Keratinocyte (primary cell): ENCODE measurements around the gene ANKRD9. TPM values are rescaled to one million over a fixed set of nuclear protein-coding genes. Genes with fewer than 3 reads are reported as not detected.

Source experiments
- DNase-seq: peaks from one replicate; pipeline ENCODE4 v3.0.0-alpha.2; 2011; ENCODE audit warnings: low read depth, missing footprints, low spot score
- FAIRE-seq: peaks from 2 replicates; lab custom pipeline; 2011; peaks lifted over from hg19 to GRCh38; lab: Jason Lieb, UNC
- H2AFZ ChIP-seq: 2 replicates; pipeline ENCODE4 v1.6.0; 2012; ENCODE audit warnings: low read length, control low read depth, inconsistent platforms; ENCODE audit not compliant: control insufficient read depth
- H3K27ac ChIP-seq: 2 replicates; pipeline ENCODE4 v1.5.1; 2011; ENCODE audit warnings: low read length; ENCODE audit not compliant: control insufficient read depth, insufficient read depth
- H3K27me3 ChIP-seq: 3 replicates; pipeline ENCODE4 v1.6.0; 2011; ENCODE audit warnings: low read length; ENCODE audit not compliant: control insufficient read depth, insufficient read depth; ENCODE audit errors: extremely low read depth
- H3K36me3 ChIP-seq, 2 experiments: 2 replicates in 1 of 2; 3 replicates in 1 of 2; pipeline ENCODE4 v1.5.1; 2011; ENCODE audit warnings: low read length in 2 of 2, mild to moderate bottlenecking in 1 of 2; ENCODE audit not compliant: control insufficient read depth in 2 of 2, insufficient read depth in 2 of 2; ENCODE audit errors: extremely low read depth in 1 of 2
- H3K4me1 ChIP-seq: 3 replicates; pipeline ENCODE4 v1.5.1; 2011; ENCODE audit warnings: low read length; ENCODE audit not compliant: control insufficient read depth, insufficient read depth; ENCODE audit errors: extremely low read depth
- H3K4me2 ChIP-seq: 3 replicates; pipeline ENCODE4 v1.6.0; 2011; ENCODE audit warnings: low read depth, low read length; ENCODE audit not compliant: control insufficient read depth, insufficient read depth; ENCODE audit errors: extremely low read depth
- H3K4me3 ChIP-seq, 3 experiments: fragments of 200-600 bp in 1 of 3; sonication (generic) in 1 of 3; 2 replicates in 2 of 3; 3 replicates in 1 of 3; pipeline ENCODE4 v1.5.1; 2011 to 2016; ENCODE audit warnings: low read length in 3 of 3, mild to moderate bottlenecking in 3 of 3, control low read depth in 2 of 3, inconsistent platforms in 1 of 3, low read depth in 1 of 3, mixed read lengths in 1 of 3, mixed run types in 1 of 3, moderate library complexity in 1 of 3; ENCODE audit not compliant: control insufficient read depth in 2 of 3, insufficient read depth in 2 of 3; ENCODE audit errors: extremely low read depth in 1 of 3
- H3K79me2 ChIP-seq: 2 replicates; pipeline ENCODE4 v1.6.0; 2012; ENCODE audit warnings: low read length; ENCODE audit not compliant: control insufficient read depth, insufficient read depth
- H3K9ac ChIP-seq: 3 replicates; pipeline ENCODE4 v1.6.0; 2011; ENCODE audit warnings: low read length; ENCODE audit not compliant: control insufficient read depth, insufficient read depth; ENCODE audit errors: extremely low read depth
- H3K9me1 ChIP-seq: 3 replicates; pipeline ENCODE4 v1.6.0; 2011; ENCODE audit warnings: low read length; ENCODE audit not compliant: control insufficient read depth, insufficient read depth; ENCODE audit errors: extremely low read depth
- H3K9me3 ChIP-seq: 2 replicates; pipeline ENCODE4 v1.5.1; 2012; ENCODE audit warnings: low read depth, low read length; ENCODE audit not compliant: control insufficient read depth
- H4K20me1 ChIP-seq: 3 replicates; pipeline ENCODE4 v1.6.0; 2011; ENCODE audit warnings: low read length; ENCODE audit not compliant: control insufficient read depth, insufficient read depth; ENCODE audit errors: extremely low read depth
- EZH2 ChIP-seq: IDR thresholded peaks from one replicate; pipeline ENCODE4 v1.6.1; 2012; ENCODE audit warnings: inconsistent platforms, mild to moderate bottlenecking, low read length, moderate library complexity
- dilution Hi-C: fragments of 300-500 bp; cut with MboI; formaldehyde crosslinking; loops from one replicate; pipeline ENCODE4 v1.7.0; 2020; ENCODE audit warnings: low sequenced_read_pairs; ENCODE audit not compliant: extremely low pct_ligation_motif_present
- polyA plus RNA-seq, 5 experiments: library from polyadenylated mRNA; depleted of rRNA in 3 of 5; stranded (reverse) in 3 of 5; stranded (forward) in 1 of 5; unstranded in 1 of 5; fragments of >200 nt; gene quantifications; 1 replicate in 1 of 5; 2 replicates in 3 of 5; 3 replicates in 1 of 5; pipeline versions ENCODE4 v1.2.1 to v1.2.3, GENCODE V29; 2011 to 2012; ENCODE audit warnings: missing spikeins in 2 of 5, low read depth in 1 of 5, low replicate concordance in 1 of 5
- TF ChIP-seq, protein P1 (sequence below), 3 experiments: IDR thresholded peaks in 1 of 3; conservative IDR thresholded peaks in 1 of 3; optimal IDR thresholded peaks in 1 of 3; 2 replicates in 2 of 3; 3 replicates in 1 of 3; pipeline versions ENCODE3 to v1.5.1; 2011; ENCODE audit warnings: low read length in 3 of 3, mild to moderate bottlenecking in 3 of 3, moderate library complexity in 2 of 3, control low read depth in 1 of 3, inconsistent platforms in 1 of 3; ENCODE audit not compliant: insufficient read depth in 2 of 3; ENCODE audit errors: extremely low read depth in 1 of 3

ANKRD9 gene
- polyA plus RNA-seq, 1 donor (not counting 4 experiments of a cell fraction or from before 2014, with no cell fraction given): 4.9 TPM

DNA sequence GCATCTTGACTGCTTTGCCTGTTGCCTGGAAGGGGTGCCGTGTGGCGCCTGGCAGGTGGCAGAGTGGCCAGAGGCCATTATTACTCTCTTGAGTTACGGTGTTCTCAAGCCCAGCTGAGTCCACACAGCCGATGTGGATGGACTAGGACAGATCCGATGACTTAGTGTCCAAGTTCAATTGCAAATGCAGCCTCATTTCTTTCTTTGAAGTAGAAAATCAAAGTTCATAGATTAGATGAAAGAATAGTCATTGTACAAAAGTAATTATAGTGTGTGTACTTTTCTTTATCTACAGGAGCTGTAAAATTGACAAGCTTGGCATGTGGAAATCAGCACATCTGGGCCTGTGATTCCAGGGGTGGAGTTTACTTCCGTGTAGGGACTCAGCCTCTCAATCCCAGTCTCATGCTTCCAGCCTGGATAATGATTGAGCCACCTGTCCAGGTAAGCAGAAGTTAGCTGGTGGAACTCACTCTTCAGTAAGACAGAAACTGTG lies 44.7 kb downstream of the ANKRD9 start:
- H3K4me3 ChIP-seq: no peak overlapping the region
- no peak overlapping the region for H3K9ac ChIP-seq

DNA sequence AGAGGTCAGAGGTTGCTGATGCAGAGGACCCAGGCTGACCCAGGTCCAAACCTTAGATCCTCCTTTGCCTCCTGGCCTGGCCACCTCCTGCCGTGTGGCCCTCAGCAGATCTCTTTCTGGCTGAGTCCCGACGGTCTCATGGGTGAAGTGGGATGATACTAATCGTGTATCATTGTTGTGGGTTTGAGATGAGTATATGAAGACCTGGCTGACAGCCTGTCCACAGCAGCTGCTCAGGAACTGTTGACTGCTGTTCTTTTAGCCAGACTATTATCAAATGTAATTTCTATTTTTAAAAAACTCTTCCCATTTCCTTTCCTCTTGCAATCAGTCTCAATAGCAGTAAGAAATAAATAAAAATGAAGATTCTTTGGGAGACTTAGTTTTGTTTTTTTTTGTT lies 45.6 kb downstream of the ANKRD9 start:
- dilution Hi-C loops: no loop called here

More for the DNA sequence above, 44.7 kb downstream of the ANKRD9 start:
- Histone ChIP-seq H3K79me2 (no peaks in the 10 kb centered on the region), H2AFZ (no peak overlapping the region), H3K27me3 (no peaks in the 10 kb centered on the region), H3K36me3 (peaks cover 6% of the 10 kb centered on the region in 2 experiments), H3K4me2 (no peak overlapping the region), H3K4me1 (no peaks in the 10 kb centered on the region), H4K20me1 (no peaks in the 10 kb centered on the region), H3K27ac (no peak overlapping the region), H3K9me1 (peaks cover 2% of the 10 kb centered on the region), H3K9me3 (no peaks in the 10 kb centered on the region)
- dilution Hi-C loops: no loop called here
- FAIRE-seq: no peak
- TF ChIP-seq, protein P1, sequence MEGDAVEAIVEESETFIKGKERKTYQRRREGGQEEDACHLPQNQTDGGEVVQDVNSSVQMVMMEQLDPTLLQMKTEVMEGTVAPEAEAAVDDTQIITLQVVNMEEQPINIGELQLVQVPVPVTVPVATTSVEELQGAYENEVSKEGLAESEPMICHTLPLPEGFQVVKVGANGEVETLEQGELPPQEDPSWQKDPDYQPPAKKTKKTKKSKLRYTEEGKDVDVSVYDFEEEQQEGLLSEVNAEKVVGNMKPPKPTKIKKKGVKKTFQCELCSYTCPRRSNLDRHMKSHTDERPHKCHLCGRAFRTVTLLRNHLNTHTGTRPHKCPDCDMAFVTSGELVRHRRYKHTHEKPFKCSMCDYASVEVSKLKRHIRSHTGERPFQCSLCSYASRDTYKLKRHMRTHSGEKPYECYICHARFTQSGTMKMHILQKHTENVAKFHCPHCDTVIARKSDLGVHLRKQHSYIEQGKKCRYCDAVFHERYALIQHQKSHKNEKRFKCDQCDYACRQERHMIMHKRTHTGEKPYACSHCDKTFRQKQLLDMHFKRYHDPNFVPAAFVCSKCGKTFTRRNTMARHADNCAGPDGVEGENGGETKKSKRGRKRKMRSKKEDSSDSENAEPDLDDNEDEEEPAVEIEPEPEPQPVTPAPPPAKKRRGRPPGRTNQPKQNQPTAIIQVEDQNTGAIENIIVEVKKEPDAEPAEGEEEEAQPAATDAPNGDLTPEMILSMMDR (optimal IDR thresholded peaks at IDR 0.05 in 1 of 3, IDR thresholded peaks at IDR 0.05 in 1 of 3, conservative IDR thresholded peaks at IDR 0.05 in 1 of 3; ENCODE audit: extremely low read depth in 1 of 3, insufficient read depth in 2 of 3, low read length in 3 of 3): no peak
- TF ChIP-seq EZH2: no peak
- DNase-seq: no peak

More for the DNA sequence above, 45.6 kb downstream of the ANKRD9 start:
- no peaks in the 10 kb centered on the region for H3K79me2 ChIP-seq
- no peaks in the 10 kb centered on the region for H4K20me1 ChIP-seq
- H3K4me1 ChIP-seq: no peaks in the 10 kb centered on the region
- no peak for DNase-seq
- no peak overlapping the region for H3K4me3 ChIP-seq
- TF ChIP-seq, protein P1 (optimal IDR thresholded peaks at IDR 0.05 in 1 of 3, IDR thresholded peaks at IDR 0.05 in 1 of 3, conservative IDR thresholded peaks at IDR 0.05 in 1 of 3; ENCODE audit: extremely low read depth in 1 of 3, insufficient read depth in 2 of 3, low read length in 3 of 3): no peak
- no peak for TF ChIP-seq EZH2
- no peak for FAIRE-seq
- H3K27ac ChIP-seq: no peak overlapping the region
- peaks cover 6% of the 10 kb centered on the region in 2 experiments for H3K36me3 ChIP-seq
- peaks cover 2% of the 10 kb centered on the region for H3K9me1 ChIP-seq
- H2AFZ ChIP-seq: no peak overlapping the region
- no peaks in the 10 kb centered on the region for H3K9me3 ChIP-seq
- H3K9ac ChIP-seq: no peak overlapping the region
- no peak overlapping the region for H3K4me2 ChIP-seq
- H3K27me3 ChIP-seq: no peaks in the 10 kb centered on the region
